ENCODE data around the gene WRNIP1. TPM values are rescaled to one million over a fixed set of nuclear protein-coding genes. Genes with fewer than 3 reads are reported as not detected.

Gene WRNIP1
- total and polyA plus RNA-seq, 9 of the 15 experiments (the other 6 are each of a cell fraction or from before 2014, with no cell fraction given) = 13.2 to 63.6 (median 48.6) TPM

- H3K27me3 ChIP-seq (ENCODE audit: control insufficient read depth in 2 of 2, insufficient read depth in 2 of 2, low read length in 2 of 2) = no peaks in the 10 kb centered on the region
- FAIRE-seq (no peak), ATAC-seq (no peak), DNase-seq (ENCODE audit: extremely low read depth in 1 of 4, low spot score in 3 of 4) (no peak)
- H3K9me1 ChIP-seq (ENCODE audit: control insufficient read depth, insufficient read depth, low read length) = peaks cover 3% of the 10 kb centered on the region
- no peak overlapping the region for H3K4me2 ChIP-seq (ENCODE audit: insufficient read depth, low read length)
- H3K9ac ChIP-seq (ENCODE audit: insufficient read depth in 1 of 2, low read depth in 2 of 2, low read length in 2 of 2) = no peak overlapping the region
- no TSS peak for BruUV-seq (replicated peaks)
- in situ Hi-C loops (cut with MboI) = no loop called here
- H3K9me3 ChIP-seq (replicated peaks; ENCODE audit: control insufficient read depth, insufficient read depth, low read depth, low read length) = no peaks in the 10 kb centered on the region
- TF ChIP-seq HDAC8 (tag; IDR thresholded peaks at IDR 0.05) (no peak), ZNF740 (CRISPR knock-in tag; IDR thresholded peaks at IDR 0.05) (no peak), ZNF740 (tag; IDR thresholded peaks at IDR 0.05) (peak in 1 of 2 experiments; percentile 81; a peak in 2 of 4 replicates), VEZF1 (CRISPR knock-in tag; IDR thresholded peaks at IDR 0.05) (peak; percentile 58)
- no peak overlapping the region for H3K27ac ChIP-seq (ENCODE audit: extremely low read depth, low read depth, low read length)
- no peaks in the 10 kb centered on the region for H3K79me2 ChIP-seq (ENCODE audit: control insufficient read depth, insufficient read depth, low read length)
- intact Hi-C loops (cut with micrococcal nuclease) = loop anchor here (1.0 to 10.0 kb wide), 9 partner anchors 12 to 987 kb away; partner anchors contain the start of gene MYLK4
- ChIA-PET POLR2A (interaction anchor here (0.8 to 1.4 kb wide), 7 partner anchors 13 to 326 kb away, joined by 3 to 14 read pairs (median 4); partner anchors contain the start of genes MYLK4, SERPINB9 and WRNIP1), CTCF (ENCODE audit: low intra/inter-chr PET ratio) (interaction anchor here (1.0 to 1.7 kb wide), 4 partner anchors 12 to 214 kb away, joined by 3 to 8 read pairs (median 6); partner anchors contain the start of gene MYLK4)
- H3K36me3 ChIP-seq (ENCODE audit: control insufficient read depth, insufficient read depth, low read length) = no peaks in the 10 kb centered on the region
- no peak overlapping the region for H3K4me3 ChIP-seq
- 10% methylated on average over 2 of the region's 3 CpGs for WGBS (ENCODE audit: insufficient coverage, low coverage, missing lambda C conversion rate)
- peak overlapping the region; percentile 70 for H2AFZ ChIP-seq (ENCODE audit: low read depth, low read length)
- no peaks in the 10 kb centered on the region for H4K20me1 ChIP-seq (replicated peaks; ENCODE audit: control insufficient read depth, insufficient read depth, low read length)
- H3K4me1 ChIP-seq (replicated peaks in 1 of 2; ENCODE audit: control insufficient read depth in 2 of 2, insufficient read depth in 2 of 2, low read length in 2 of 2) = peaks cover 9 to 37% of the 10 kb centered on the region in 2 experiments; a peak in 4 of 5 replicates
These were observed 27.3 kb upstream of the WRNIP1 start for GRCh38 chr6:2737885-2738284.
